Islet of Langerhans (tissue), 1 donor: Measurements from ENCODE around the gene IL24.

Experiments used
- FAIRE-seq: peaks from one replicate; lab custom pipeline; 2011; peaks lifted over from hg19 to GRCh38; lab: Jason Lieb, UNC

Gene IL24

DNA sequence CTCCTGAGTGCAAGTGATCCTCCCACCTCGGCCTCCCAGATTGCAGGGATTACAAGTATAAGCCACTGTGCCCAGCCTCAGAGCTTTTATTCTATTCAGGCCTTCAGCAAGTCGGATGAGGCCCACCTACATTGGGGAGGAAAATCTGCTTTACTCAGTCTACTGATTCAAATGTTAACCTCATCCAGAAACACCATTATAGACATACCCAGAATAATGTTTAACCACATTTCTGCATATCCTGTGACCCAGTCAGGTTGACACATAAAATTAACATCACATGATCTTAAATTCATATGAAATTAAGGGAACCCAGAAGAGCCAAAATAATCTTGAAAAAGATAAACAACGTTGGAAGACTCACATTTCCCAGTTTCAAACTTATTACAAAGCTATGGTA is 16.9 kb upstream of the IL24 start:
- FAIRE-seq, result no peak

- no peak for FAIRE-seq
Measured at GRCh38 chr1:206882555-206882954, 14.7 kb upstream of the IL24 start.

DNA sequence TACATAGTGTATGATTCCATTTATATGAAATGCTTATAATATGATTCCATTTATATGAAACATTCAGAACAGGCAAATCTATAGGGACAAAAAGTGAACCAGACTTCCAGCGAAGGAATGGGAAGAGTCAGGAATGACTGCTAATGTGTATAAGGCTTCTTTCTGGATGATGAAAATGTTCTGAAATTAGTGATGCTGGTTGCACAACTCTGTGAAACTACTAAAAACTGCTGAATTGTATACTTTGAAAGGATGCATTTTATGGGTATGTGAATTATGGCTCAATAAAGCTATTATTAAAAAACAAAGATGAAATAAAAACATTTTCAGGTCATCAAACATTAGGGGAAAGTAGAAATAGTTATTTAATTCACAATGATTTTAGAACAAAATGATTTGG is 14.1 kb upstream of the IL24 start:
- no peak for FAIRE-seq

DNA sequence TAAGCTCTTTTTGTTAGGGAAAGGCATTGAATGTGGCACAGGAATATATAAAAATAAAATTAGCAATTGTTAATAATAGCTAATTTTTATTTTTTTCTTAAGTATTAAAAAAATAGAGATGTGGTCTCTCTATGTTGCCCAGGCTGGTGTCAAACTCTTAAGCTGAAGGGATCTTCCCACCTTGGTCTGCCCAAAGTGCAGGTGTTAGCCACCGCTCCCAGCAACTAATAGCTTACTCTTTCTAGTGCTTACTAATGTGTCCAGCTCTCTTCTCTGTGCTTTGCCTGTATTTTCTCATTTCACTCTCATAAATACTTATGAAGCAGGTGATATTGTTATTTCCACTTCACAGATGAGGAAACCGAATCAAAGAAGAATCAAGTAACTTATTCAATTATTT is 13.4 kb upstream of the IL24 start:
- FAIRE-seq, result no peak

DNA sequence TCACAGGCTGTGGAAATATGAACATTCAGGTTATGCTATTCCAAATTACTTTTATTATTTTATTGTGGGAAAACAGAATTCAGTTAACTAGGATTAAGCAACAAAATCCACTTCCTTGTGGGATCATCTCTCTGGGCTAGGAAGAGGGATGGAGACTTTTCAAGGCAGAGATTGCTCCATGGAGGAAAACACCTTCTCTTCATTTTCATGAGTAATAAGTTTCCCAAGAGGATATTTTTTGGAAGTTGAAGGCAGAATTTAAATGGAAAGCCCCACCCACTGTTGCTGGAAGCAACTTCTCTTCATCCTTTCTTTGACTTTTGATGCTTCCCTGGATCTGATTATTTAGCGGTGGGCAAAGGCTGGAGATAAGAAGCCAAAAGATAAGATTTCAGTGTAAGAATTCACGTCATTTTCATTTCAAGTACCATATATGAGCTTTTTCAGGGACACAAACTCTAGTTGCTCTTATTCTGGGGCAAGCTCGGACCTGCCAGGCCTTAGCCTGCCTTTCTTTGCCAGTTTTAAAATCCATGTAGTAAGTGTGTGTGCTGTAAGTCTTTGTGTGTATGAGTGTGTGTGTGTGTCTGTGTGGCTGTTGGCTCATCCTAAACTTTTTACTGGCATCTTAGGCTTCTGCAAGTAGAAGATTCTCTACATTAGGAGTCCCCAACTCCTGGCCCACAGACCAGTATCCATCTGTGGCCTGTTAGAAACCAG is 11.7 kb upstream of the IL24 start:
- no peak for FAIRE-seq

DNA sequence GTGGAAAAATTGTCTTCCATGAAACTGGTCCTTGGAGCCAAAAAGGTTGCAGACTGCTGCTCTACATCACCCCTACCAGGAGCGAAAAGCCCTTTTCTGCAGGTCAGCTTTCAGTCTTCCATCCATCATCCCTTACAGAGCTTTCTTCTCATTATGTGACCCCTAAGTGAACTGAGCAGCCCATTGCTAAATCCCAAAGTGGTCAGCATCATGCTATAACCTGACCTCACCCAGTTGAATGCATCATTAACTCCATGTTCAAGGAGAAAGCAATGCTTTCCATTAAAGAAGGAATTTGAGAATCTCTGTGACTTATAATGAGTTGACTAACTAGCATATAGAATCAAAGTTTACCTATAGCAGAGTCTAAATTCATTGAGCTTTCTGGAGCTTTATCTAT is 10.4 kb upstream of the IL24 start:
- no peak for FAIRE-seq

DNA sequence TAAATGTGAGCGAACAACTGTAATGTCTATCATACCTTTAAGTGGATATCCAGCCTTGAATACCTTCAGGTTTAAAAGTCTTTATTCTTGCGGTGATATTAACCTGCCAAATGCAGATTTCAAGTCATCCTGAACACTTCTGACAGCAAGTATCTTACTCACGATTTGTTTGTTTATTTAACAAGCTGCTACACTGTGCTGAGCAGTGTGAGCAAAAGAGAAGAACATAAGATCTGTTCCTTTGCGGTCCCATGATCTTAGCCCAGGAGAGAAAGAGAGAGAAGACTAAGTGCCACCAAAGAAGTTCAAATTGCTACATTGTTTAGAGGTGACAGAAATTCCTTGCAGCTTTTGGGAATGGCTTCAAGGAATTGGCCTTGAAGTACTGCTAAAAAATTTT is 9.5 kb upstream of the IL24 start:
- FAIRE-seq, result no peak

DNA sequence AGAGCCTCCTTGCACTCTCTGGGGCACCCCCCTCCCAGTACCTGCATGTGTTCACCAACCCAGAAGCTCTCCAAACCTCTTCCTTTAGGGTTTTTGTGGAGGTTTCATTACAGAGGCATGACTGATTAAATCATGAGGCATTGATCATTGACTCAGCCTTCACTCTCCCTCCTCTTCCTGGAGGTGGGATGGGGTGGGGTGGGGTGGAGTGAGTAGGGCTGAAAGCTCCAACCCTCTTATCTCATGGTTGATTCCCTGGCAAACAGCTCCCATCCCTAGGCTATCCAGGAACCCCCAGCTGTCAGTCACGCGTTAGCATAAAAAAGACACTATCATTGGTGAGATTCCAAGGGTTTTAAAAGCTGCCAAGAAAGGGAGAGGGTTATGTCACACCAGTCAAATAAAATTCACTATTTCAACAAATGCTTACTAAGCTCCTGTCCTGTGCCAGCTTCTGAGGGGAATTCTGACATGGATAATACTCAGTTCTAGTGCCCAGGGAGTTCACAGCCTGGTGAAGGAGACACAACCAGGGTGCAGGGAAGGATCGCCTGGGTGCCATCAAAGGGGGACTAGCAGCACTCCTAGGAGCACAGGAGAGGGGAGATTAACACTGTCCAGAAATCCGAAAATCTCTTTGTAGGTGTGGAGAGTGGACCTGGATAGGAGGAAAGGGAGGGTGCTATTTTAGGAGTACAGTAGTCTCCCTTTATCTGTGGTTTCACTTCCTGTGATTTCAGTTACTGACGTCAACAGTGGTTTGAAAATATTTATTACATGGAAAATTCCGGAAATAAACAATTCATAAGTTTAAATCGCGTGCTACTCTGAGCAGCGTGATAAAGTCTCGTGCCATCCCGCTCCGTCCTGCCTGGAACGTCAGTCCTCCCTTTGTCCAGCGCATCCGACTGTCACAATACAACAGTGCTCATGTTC is 6.8 kb upstream of the IL24 start:
- no peak for FAIRE-seq

DNA sequence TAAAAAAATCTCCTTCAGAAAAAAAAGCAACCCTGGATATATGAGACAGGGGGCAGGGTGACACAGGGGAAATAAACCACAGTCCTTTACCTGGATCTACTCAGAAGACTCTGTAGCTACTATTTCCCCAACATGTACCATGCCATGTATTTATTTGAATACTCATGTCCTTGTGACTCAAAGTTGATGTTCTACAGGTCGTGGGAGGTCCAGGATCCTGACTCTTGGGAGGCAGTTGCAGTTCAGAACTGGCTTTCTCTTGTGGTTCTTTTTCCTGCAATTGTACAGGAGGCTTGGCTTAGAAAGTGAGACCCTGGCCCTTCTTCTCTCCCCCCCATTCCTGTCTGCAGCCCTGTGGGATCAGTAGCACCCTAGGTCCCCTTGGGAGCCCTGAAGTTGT is 5.8 kb upstream of the IL24 start:
- FAIRE-seq, result no peak

GRCh38 chr1:206892351-206892984 is 4.8 kb upstream of the IL24 start:
- FAIRE-seq, result no peak

DNA sequence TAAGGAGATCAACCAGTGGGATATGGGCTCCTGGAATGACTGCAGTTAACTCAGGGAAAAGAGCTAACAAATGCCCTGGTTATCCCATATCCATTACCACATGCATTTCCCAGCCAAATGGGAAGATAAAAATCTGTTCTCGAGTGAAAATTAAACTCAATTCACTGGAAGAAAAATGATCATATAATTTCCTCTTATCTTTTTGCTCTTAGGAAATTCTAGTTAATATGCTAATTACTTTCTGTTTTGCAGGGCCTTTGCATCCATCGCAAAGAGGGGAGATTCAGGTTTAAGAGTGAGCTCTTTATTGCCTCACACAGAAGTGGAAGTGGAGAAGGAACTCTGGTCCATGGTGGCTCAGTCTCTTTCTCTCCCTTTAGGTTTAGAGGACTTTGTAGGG is 3.9 kb upstream of the IL24 start:
- FAIRE-seq, result no peak

DNA sequence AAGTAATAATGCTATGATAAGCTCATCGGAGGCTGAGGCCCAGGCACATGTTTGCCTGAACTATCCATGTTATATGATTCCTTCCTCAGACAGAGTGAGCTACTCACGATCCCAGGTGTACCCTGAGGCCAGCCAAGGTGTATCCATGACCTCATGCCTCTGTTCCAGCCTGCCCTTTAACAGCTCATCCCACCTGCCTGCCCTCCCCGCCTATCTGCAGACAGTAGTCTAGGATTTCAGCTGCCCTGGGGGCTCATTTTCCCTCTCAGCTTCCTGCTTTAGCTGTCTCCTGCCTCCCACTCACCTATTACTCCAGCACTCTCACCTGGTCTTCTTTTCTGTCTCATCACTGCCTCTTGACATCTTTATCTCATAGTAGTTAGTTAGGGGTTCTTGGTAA is 1.9 kb upstream of the IL24 start:
- no peak for FAIRE-seq

GRCh38 chr1:206895837-206896242 is 1.4 kb upstream of the IL24 start:
- peak; percentile 5 for FAIRE-seq

- no peak for FAIRE-seq
Measured at GRCh38 chr1:206896261-206896660, 982 bp upstream of the IL24 start.

DNA sequence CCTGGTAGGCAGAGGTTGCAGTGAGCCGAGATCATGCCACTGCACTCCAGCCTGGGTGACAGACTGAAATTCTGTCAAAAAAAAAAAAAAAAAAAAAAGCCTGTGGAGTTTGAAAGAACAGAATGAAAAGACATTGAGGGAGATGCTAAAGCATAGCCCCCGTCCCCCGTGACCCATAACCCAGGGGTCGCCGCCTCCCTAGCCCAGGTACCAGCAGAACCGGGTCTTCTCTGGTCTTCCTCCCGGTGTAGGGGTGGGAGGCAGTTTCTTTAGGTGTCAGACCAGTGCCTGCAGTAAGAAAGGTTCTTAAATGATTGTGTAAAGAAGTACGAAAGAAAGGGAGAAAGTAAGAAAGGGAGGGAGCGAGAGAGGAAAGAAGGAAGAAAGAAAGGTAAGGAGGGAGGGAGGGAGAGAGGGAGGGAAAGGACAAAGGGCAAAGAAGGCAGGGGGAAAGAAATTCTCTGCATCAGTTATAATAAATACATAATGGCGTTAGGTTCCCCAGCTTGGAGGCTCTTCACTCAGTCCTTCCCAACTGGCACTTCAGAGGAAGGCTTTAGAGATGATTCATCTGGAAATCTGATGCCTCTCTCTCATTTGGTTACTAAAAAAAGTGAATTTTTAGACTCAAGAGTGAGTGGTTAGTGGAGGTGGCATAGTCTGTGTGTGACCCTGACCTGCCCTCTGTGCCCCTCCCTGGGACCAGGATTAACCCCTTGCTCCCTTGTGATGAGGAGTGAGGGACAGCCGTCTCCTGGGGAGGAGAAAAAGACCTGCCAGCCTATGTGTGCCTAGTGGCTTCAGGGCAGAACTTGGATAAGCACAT is 1.1 kb downstream of the IL24 start:
- FAIRE-seq, result no peak

DNA sequence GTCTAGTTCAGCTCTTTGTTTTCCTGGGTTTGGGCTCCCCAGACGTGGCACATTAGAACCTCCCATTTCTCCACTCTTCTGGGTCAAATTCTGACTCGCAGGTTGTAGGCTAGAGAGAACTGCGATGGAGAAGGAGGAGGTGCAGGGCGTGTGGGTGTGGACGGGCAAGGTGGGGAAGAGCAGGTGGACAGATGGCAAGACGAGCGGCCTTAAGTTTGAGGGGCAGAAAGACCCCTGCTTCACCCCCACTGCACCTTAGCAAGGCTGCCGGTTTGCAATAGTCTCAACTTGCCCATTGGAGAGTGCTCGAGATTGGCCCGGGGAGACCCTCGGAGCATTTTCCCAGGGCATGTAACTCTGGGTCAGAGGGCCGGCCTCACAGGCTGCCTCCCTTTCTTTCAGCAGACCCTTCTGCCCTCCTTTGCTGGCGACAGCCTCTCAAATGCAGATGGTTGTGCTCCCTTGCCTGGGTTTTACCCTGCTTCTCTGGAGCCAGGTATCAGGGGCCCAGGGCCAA is 1.7 kb downstream of the IL24 start:
- FAIRE-seq, result no peak

GRCh38 chr1:206899717-206900116 is 2.5 kb downstream of the IL24 start:
- no peak for FAIRE-seq

- FAIRE-seq, result no peak
Measured at GRCh38 chr1:206900149-206900548, 2.9 kb downstream of the IL24 start.

DNA sequence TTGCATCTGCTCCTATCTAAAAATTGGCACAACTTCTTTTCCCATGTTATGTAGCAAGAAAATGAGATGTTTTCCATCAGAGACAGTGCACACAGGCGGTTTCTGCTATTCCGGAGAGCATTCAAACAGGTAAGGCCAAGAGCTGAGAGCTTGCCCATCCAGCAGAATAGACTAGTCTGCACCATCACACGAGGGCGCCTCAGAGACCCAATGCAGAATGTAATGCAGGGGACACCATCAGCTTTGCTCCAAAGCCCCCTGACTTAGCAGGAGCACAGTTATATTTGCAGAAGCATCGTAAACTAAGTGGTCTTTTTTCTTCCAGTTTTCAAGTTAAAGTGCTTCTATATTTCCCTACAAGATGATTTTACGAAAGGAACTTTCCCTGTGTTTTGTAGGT is 4.7 kb downstream of the IL24 start:
- no peak for FAIRE-seq

- no peak for FAIRE-seq
Measured at GRCh38 chr1:206902702-206903101, 5.5 kb downstream of the IL24 start.

- FAIRE-seq, result no peak
Measured at GRCh38 chr1:206903687-206904086, 6.4 kb downstream of the IL24 start.
